AG09309 (cell line): ENCODE measurements around the gene PTPRN2.

ENCODE experiments used
- DNase-seq: peaks from one replicate; pipeline ENCODE4 v3.0.0-alpha.2; 2010; ENCODE audit warnings: low read depth
- H3K4me3 ChIP-seq: 2 replicates; pipeline ENCODE4 v1.5.1; 2011; ENCODE audit warnings: mild to moderate bottlenecking, low read depth, low read length, moderate library complexity; ENCODE audit not compliant: control insufficient read depth
- CTCF ChIP-seq: IDR thresholded peaks from 2 replicates; pipeline ENCODE4 v1.5.1; 2011; ENCODE audit warnings: mild to moderate bottlenecking, low read depth, low read length, inconsistent platforms; ENCODE audit not compliant: insufficient read depth, control insufficient read depth; ENCODE audit errors: missing control alignments

Gene PTPRN2

GRCh38 chr7:157690058-157690832 is 897.4 kb downstream of the PTPRN2 start:
- no peak overlapping the region for H3K4me3 ChIP-seq
- no peak for TF ChIP-seq CTCF
- DNase-seq = no peak

- no peak for TF ChIP-seq CTCF
- no peak for DNase-seq
- no peak overlapping the region for H3K4me3 ChIP-seq
Observed at GRCh38 chr7:157689269-157690057, 898.2 kb downstream of the PTPRN2 start.

- H3K4me3 ChIP-seq = no peak overlapping the region
- no peak for TF ChIP-seq CTCF
- DNase-seq = no peak
Observed at GRCh38 chr7:157688533-157689268, 898.9 kb downstream of the PTPRN2 start.

GRCh38 chr7:157687845-157688532 is 899.6 kb downstream of the PTPRN2 start:
- no peak overlapping the region for H3K4me3 ChIP-seq

GRCh38 chr7:157687158-157687557 is 900.5 kb downstream of the PTPRN2 start:
- DNase-seq = no peak
- no peak for TF ChIP-seq CTCF
- H3K4me3 ChIP-seq = no peak overlapping the region

More at GRCh38 chr7:157687845-157688532, 899.6 kb downstream of the PTPRN2 start:
- no peak for DNase-seq
- TF ChIP-seq CTCF = no peak
